Ascending aorta (tissue), 2 donors: ENCODE results near the gene SEMA3C. TPM values are rescaled to one million over a fixed set of nuclear protein-coding genes. Genes with fewer than 3 reads are reported as not detected.

Source experiments
- DNase-seq, 2 donors: peaks; one replicate each; pipeline ENCODE4 v3.0.0-alpha.2; 2019; ENCODE audit warnings: low spot score in 2 of 2
- H3K27ac ChIP-seq, 2 donors: fragments of 200-600 bp; sonication (generic); one replicate each; pipeline ENCODE4 v1.5.1; 2016 to 2017; ENCODE audit warnings: mild to moderate bottlenecking in 1 of 2
- H3K27me3 ChIP-seq: fragments of 200-600 bp; sonication (generic); one replicate; pipeline ENCODE4 v1.5.1; 2017
- H3K36me3 ChIP-seq, 2 donors: fragments of 200-600 bp; sonication (generic); one replicate each; pipeline ENCODE4 v1.5.1; 2016
- H3K4me1 ChIP-seq, 2 donors: fragments of 200-600 bp; sonication (generic); one replicate each; pipeline ENCODE4 v1.5.1; 2016 to 2017; ENCODE audit warnings: mild to moderate bottlenecking in 1 of 2
- H3K4me3 ChIP-seq, 2 donors: fragments of 200-600 bp; sonication (generic); one replicate each; pipeline ENCODE4 v1.5.1; 2016 to 2017; ENCODE audit warnings: mild to moderate bottlenecking in 1 of 2
- H3K9me3 ChIP-seq, 2 donors: fragments of 200-600 bp; sonication (generic); one replicate each; pipeline ENCODE4 v1.5.1; 2016
- intact Hi-C: fragments of 100-400 bp; cut with DNase I; formaldehyde crosslinking; loops from one replicate; pipeline ENCODE4 v1.15.1; 2023
- total RNA-seq: library from RNA; depleted of rRNA; stranded (reverse); fragments of >200 nt; gene quantifications from one replicate; pipeline ENCODE4 v1.1.0, GENCODE V29; 2016
- TF ChIP-seq, protein P1 (sequence below), 3 experiments: fragments of 200-600 bp in 2 of 3; fragments of 450-650 bp in 1 of 3; sonication (generic) in 2 of 3; IDR thresholded peaks; one replicate each; pipeline ENCODE4 v1.5.1; 2016 to 2019; ENCODE audit warnings: antibody characterized with exemption in 3 of 3, mild to moderate bottlenecking in 1 of 3, moderate library complexity in 1 of 3

SEMA3C gene
- total RNA-seq, 1 donor from 2014 or later = 16.6 TPM

DNA sequence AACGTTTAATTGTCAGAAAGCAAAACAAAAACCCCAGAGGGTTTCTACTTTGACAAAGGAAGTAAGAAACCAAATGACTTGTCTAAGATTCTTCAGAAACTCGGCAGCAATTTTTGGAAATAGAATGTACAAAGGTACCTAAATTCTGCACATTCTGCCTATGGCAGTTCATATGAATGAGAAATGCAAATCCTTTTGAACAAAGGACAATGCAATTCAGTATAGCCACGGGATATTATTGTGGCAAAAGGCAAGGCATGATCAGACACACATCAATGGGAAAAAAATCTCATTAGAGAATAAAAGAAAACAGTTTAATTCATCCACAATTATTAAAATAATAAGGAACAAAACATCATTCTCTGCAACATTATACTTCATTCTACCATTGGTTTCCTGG lies 93.4 kb downstream of the SEMA3C start:
- H3K4me3 ChIP-seq = no peak overlapping the region
- no peaks in the 10 kb centered on the region for H3K4me1 ChIP-seq
- no peak for DNase-seq
- H3K9me3 ChIP-seq = no peaks in the 10 kb centered on the region
- TF ChIP-seq, protein P1, sequence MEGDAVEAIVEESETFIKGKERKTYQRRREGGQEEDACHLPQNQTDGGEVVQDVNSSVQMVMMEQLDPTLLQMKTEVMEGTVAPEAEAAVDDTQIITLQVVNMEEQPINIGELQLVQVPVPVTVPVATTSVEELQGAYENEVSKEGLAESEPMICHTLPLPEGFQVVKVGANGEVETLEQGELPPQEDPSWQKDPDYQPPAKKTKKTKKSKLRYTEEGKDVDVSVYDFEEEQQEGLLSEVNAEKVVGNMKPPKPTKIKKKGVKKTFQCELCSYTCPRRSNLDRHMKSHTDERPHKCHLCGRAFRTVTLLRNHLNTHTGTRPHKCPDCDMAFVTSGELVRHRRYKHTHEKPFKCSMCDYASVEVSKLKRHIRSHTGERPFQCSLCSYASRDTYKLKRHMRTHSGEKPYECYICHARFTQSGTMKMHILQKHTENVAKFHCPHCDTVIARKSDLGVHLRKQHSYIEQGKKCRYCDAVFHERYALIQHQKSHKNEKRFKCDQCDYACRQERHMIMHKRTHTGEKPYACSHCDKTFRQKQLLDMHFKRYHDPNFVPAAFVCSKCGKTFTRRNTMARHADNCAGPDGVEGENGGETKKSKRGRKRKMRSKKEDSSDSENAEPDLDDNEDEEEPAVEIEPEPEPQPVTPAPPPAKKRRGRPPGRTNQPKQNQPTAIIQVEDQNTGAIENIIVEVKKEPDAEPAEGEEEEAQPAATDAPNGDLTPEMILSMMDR (IDR thresholded peaks at IDR 0.05) = no peak
- H3K36me3 ChIP-seq = no peaks in the 10 kb centered on the region
- no peaks in the 10 kb centered on the region for H3K27me3 ChIP-seq
- intact Hi-C loops = loop anchor here (5.0 kb wide), 1 partner anchor 47 kb away; no protein-coding TSS in a partner anchor
- no peak overlapping the region for H3K27ac ChIP-seq

DNA sequence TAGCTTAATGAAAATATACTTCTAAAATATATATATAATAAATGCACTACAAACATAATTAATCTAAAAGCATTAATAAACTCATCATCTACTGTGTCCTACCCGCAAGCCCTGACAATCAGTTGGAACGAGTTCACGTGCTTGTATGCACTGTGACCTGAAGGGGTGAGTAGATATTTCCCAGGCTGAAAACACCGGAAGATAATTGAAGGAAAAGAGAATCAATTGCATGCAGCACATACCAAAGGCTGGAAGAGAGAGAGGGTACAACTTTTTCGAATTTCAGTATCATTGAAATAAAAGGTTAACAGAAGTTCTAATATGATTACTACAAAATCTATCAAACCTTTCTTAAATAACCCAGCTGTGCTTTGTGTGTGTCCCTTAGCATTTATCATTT lies 94.6 kb downstream of the SEMA3C start:
- Histone ChIP-seq H3K27me3 (no peaks in the 10 kb centered on the region), H3K4me3 (no peak overlapping the region), H3K4me1 (no peaks in the 10 kb centered on the region), H3K9me3 (no peaks in the 10 kb centered on the region), H3K27ac (no peak overlapping the region), H3K36me3 (no peaks in the 10 kb centered on the region)
- intact Hi-C loops = no loop called here
- no peak for DNase-seq
- TF ChIP-seq, protein P1 (IDR thresholded peaks at IDR 0.05) = no peak

DNA sequence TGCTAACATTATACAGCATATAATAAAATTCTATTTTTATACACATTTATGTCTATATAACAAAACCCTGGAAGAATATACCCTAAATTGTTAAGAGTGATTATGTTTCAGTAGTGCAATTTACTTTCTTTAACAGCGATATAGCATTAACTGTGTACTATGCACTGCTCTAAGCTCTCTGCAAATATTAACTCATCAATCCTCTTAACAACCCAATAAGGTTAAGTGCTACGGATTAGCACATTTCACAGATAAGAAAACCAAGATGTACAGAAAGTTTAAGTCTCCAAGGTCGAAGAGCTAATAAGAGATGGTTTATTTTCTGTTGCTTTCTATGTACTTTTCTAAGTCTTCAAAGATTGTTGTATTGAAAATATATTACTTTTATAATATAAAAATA lies 95.8 kb downstream of the SEMA3C start:
- no peaks in the 10 kb centered on the region for H3K4me1 ChIP-seq
- TF ChIP-seq, protein P1 (IDR thresholded peaks at IDR 0.05) = no peak
- DNase-seq = no peak
- H3K4me3 ChIP-seq = no peak overlapping the region
- no peaks in the 10 kb centered on the region for H3K9me3 ChIP-seq
- intact Hi-C loops = no loop called here
- H3K27me3 ChIP-seq = no peaks in the 10 kb centered on the region
- no peak overlapping the region for H3K27ac ChIP-seq
- H3K36me3 ChIP-seq = no peaks in the 10 kb centered on the region

DNA sequence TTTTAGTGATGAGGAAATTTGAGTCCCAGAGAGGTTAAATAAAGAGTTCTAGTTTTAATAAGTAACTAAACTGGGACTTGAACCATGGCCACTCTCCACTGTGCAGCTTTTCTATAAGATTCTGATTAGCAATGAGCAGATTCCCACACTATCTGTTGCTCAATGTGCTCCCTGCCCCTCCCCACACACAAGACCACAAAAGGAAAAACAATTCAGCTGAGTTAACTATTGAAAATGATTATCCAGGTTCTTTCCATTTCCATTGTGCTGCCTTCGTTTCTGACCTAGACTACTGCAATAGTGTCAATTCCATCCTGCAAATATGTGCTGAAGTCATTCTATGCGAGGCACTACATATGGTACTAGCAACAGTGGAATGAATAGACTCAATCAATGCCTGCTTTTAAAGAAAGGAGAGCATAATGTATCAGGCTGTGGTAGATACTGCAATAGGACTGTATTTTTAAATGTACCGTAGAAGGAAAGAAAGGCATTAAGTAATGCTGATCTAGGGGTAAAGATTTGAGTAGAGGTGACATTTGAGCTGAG lies 97.0 kb downstream of the SEMA3C start:
- Histone ChIP-seq H3K4me1 (no peaks in the 10 kb centered on the region), H3K9me3 (no peaks in the 10 kb centered on the region), H3K27ac (no peak overlapping the region), H3K27me3 (no peaks in the 10 kb centered on the region), H3K36me3 (no peaks in the 10 kb centered on the region), H3K4me3 (no peak overlapping the region)
- intact Hi-C loops = no loop called here
- TF ChIP-seq, protein P1 (IDR thresholded peaks at IDR 0.05) = no peak
- no peak for DNase-seq

DNA sequence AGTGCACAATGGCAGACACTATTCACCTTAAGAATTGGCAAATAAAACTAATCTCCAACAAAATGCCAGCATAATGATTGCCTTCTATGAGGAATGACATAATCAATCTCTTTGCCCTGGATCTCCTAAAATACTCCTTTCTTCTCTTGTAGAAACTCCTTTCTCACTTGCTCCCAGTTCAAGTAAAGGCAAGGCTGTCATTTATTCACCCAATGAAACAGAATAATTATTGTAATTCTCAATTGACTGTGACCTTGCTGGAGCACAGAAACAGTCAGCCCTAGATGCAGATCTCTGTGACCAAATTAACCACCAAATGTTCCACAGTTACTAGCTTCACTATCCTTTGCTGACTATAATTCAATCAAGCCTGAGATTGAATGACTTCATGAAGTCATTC lies 99.3 kb downstream of the SEMA3C start:
- Histone ChIP-seq H3K27me3 (no peaks in the 10 kb centered on the region), H3K36me3 (no peaks in the 10 kb centered on the region), H3K27ac (no peak overlapping the region), H3K4me3 (no peak overlapping the region), H3K4me1 (no peaks in the 10 kb centered on the region), H3K9me3 (no peaks in the 10 kb centered on the region)
- TF ChIP-seq, protein P1 (IDR thresholded peaks at IDR 0.05) = no peak
- no peak for DNase-seq
- intact Hi-C loops = no loop called here

DNA sequence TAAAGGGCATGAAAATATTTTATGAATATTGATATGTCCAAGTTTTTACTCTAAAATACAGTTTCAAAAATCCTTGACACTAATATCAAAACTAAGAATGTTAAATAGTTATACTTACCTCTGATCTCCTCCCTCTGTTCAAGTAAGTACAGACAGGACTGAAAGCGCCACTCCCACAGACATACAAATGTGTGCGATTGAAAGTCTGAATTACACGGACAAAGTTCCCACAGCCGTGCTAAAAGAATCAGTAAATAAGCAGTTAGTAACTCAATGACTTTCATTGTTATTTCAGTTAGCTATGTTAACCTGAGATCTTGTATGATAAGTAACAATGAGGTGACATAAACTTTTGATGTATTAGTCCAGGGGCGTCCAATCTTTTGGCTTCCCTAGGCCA lies 100.7 kb downstream of the SEMA3C start:
- Histone ChIP-seq H3K27me3 (no peaks in the 10 kb centered on the region), H3K36me3 (no peaks in the 10 kb centered on the region), H3K27ac (no peak overlapping the region), H3K4me3 (no peak overlapping the region), H3K9me3 (no peaks in the 10 kb centered on the region), H3K4me1 (no peaks in the 10 kb centered on the region)
- intact Hi-C loops = no loop called here
- TF ChIP-seq, protein P1 (IDR thresholded peaks at IDR 0.05) = no peak
- no peak for DNase-seq
